ENCODE measurements around the gene PRSS23. TPM values are rescaled to one million over a fixed set of nuclear protein-coding genes. Genes with fewer than 3 reads are reported as not detected.

PRSS23 gene
- total RNA-seq, 6 experiments from 2014 or later = 6.9 to 17.8 (median 9.4) TPM

DNA sequence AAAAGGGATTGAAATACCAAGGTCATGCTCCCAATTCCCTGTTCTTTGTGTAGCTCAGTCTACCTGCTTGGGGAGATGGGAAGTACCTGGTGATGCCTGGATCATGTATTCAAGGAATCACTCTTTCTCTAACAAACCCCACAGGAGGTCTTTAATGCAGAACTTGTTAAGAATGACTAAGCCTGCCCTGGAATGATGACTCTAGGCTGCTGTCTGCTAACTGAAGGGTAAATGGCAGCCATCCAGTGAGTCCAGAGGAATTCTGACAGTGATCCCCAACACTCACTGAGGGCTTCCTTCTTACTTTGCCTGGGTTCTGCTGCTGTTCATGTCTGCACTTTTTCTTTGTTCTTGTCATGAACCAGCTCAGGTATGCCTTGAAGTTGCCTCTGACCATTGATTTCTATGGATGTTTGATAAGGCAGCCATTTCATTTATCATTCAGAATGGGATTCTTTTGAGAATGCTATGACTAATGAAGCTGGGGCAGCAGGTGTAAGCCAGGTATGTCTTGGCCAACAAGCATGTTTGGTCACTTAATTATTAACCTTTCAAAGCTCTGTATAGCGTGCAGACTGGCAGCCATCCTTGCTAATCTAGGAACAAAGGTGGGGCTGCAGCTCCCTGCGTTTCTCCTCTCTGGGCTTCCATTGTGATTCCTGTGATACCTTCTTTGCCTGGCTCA, 11.4 kb downstream of the PRSS23 start:
- no peaks in the 10 kb centered on the region for H3K4me1 ChIP-seq
- no peaks in the 10 kb centered on the region for H3K9me3 ChIP-seq
- no peak overlapping the region for H3K4me3 ChIP-seq
- no peaks in the 10 kb centered on the region for H3K27me3 ChIP-seq
- intact Hi-C loops (cut with DNase I) = loop anchor here in 1 of 2 donors (10.0 kb wide), 1 partner anchor 367 kb away; no protein-coding TSS in a partner anchor
- TF ChIP-seq, protein P1, sequence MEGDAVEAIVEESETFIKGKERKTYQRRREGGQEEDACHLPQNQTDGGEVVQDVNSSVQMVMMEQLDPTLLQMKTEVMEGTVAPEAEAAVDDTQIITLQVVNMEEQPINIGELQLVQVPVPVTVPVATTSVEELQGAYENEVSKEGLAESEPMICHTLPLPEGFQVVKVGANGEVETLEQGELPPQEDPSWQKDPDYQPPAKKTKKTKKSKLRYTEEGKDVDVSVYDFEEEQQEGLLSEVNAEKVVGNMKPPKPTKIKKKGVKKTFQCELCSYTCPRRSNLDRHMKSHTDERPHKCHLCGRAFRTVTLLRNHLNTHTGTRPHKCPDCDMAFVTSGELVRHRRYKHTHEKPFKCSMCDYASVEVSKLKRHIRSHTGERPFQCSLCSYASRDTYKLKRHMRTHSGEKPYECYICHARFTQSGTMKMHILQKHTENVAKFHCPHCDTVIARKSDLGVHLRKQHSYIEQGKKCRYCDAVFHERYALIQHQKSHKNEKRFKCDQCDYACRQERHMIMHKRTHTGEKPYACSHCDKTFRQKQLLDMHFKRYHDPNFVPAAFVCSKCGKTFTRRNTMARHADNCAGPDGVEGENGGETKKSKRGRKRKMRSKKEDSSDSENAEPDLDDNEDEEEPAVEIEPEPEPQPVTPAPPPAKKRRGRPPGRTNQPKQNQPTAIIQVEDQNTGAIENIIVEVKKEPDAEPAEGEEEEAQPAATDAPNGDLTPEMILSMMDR (IDR thresholded peaks at IDR 0.05) = no peak
- TF ChIP-seq POLR2A (IDR thresholded peaks at IDR 0.05) = no peak
- WGBS (ENCODE audit: insufficient coverage, low coverage, low lambda C conversion rate, missing lambda C conversion rate) = 36% methylated on average over 2 of the region's 2 CpGs
- no peak overlapping the region for H3K27ac ChIP-seq
- no peak for DNase-seq
- no peaks in the 10 kb centered on the region for H3K36me3 ChIP-seq
- peak in 2 of 4 donors; percentile 42 to 55 for ATAC-seq

DNA sequence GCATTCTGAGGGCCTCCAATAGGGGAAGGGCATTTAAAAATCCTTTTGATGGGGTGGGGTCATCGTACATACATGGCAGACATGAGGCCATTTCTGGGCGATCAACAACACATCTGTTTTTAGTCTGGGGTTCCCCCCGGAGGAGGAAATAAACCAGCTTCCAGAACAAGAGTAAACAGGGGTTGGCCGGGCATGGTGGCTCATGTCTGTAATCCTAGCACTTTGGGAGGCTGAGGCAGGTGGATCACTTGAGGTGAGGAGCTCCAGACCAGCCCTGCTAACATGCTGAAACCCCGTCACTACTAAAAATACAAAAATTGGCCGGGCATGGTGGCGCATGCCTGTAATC, 12.0 kb downstream of the PRSS23 start:
- Histone ChIP-seq H3K27me3 (no peaks in the 10 kb centered on the region), H3K4me1 (no peaks in the 10 kb centered on the region), H3K4me3 (no peak overlapping the region), H3K9me3 (no peaks in the 10 kb centered on the region), H3K27ac (no peak overlapping the region), H3K36me3 (no peaks in the 10 kb centered on the region)
- DNase-seq = no peak
- TF ChIP-seq POLR2A (IDR thresholded peaks at IDR 0.05) = no peak
- TF ChIP-seq, protein P1 (IDR thresholded peaks at IDR 0.05) = no peak
- intact Hi-C loops (cut with DNase I) = loop anchor here in 1 of 2 donors (10.0 kb wide), 1 partner anchor 367 kb away; no protein-coding TSS in a partner anchor
- ATAC-seq = no peak
- WGBS (ENCODE audit: insufficient coverage, low coverage, low lambda C conversion rate, missing lambda C conversion rate) = 69% methylated on average over 5 of the region's 7 CpGs

- ATAC-seq (no peak), DNase-seq (no peak)
- H3K9me3 ChIP-seq = no peaks in the 10 kb centered on the region
- H3K4me1 ChIP-seq = no peaks in the 10 kb centered on the region
- no peaks in the 10 kb centered on the region for H3K27me3 ChIP-seq
- no peak overlapping the region for H3K4me3 ChIP-seq
- H3K36me3 ChIP-seq = no peaks in the 10 kb centered on the region
- 56% methylated on average over 1 of the region's 1 CpG for WGBS (ENCODE audit: insufficient coverage, low coverage, low lambda C conversion rate, missing lambda C conversion rate)
- no peak overlapping the region for H3K27ac ChIP-seq
- TF ChIP-seq POLR2A (IDR thresholded peaks at IDR 0.05) = no peak
- TF ChIP-seq, protein P1 (IDR thresholded peaks at IDR 0.05) = no peak
- intact Hi-C loops (cut with DNase I) = loop anchor here in 1 of 2 donors (10.0 kb wide), 1 partner anchor 368 kb away; no protein-coding TSS in a partner anchor
Measured at GRCh38 chr11:86812981-86813380, 12.6 kb downstream of the PRSS23 start.

GRCh38 chr11:86814775-86815174, 14.4 kb downstream of the PRSS23 start:
- no peak for TF ChIP-seq POLR2A (IDR thresholded peaks at IDR 0.05)
- TF ChIP-seq, protein P1 (IDR thresholded peaks at IDR 0.05) = no peak
- ATAC-seq = no peak
- Histone ChIP-seq H3K4me1 (no peaks in the 10 kb centered on the region), H3K4me3 (no peak overlapping the region), H3K27ac (no peak overlapping the region), H3K27me3 (no peaks in the 10 kb centered on the region), H3K36me3 (no peaks in the 10 kb centered on the region), H3K9me3 (no peaks in the 10 kb centered on the region)
- no peak for DNase-seq
- WGBS (ENCODE audit: insufficient coverage, low coverage, low lambda C conversion rate, missing lambda C conversion rate) = 48% methylated on average over 2 of the region's 3 CpGs
- intact Hi-C loops (cut with DNase I) = loop anchor here (5.0 to 10.0 kb wide), 2 partner anchors 357 to 370 kb away; no protein-coding TSS in a partner anchor

Measured in right lobe of liver (tissue), 6 donors.